ENCODE measurements around the gene FAM20C.

The FAM20C gene

GRCh38 chr7:265998-266850 lies 73.9 kb downstream of the FAM20C start:
- Histone ChIP-seq H3K9ac (ENCODE audit: low read length) (no peak overlapping the region), H3K4me3 (ENCODE audit: low read length) (no peak overlapping the region), H3K4me1 (ENCODE audit: control insufficient read depth, insufficient read depth, low read length) (peaks cover 18% of the 10 kb centered on the region), H3K9me3 (ENCODE audit: control insufficient read depth, low read length) (no peaks in the 10 kb centered on the region), H3K36me3 (ENCODE audit: control insufficient read depth, insufficient read depth, low read length) (no peaks in the 10 kb centered on the region), H3K27me3 (ENCODE audit: control insufficient read depth, insufficient read depth, low read length) (peaks cover 4% of the 10 kb centered on the region)

GRCh38 chr7:266851-267840 lies 74.8 kb downstream of the FAM20C start:
- H3K27me3 ChIP-seq (ENCODE audit: control insufficient read depth, insufficient read depth, low read length) = peaks cover 4% of the 10 kb centered on the region
- H3K36me3 ChIP-seq (ENCODE audit: control insufficient read depth, insufficient read depth, low read length) = no peaks in the 10 kb centered on the region
- no peaks in the 10 kb centered on the region for H3K9me3 ChIP-seq (ENCODE audit: control insufficient read depth, low read length)
- peaks cover 18% of the 10 kb centered on the region for H3K4me1 ChIP-seq (ENCODE audit: control insufficient read depth, insufficient read depth, low read length)
- H3K9ac ChIP-seq (ENCODE audit: low read length) = no peak overlapping the region
- H3K4me3 ChIP-seq (ENCODE audit: low read length) = no peak overlapping the region

GRCh38 chr7:268991-269390 lies 76.6 kb downstream of the FAM20C start:
- Histone ChIP-seq H3K4me1 (ENCODE audit: control insufficient read depth, insufficient read depth, low read length) (peaks cover 17% of the 10 kb centered on the region), H3K4me3 (ENCODE audit: low read length) (no peak overlapping the region), H3K9ac (ENCODE audit: low read length) (no peak overlapping the region), H3K27me3 (ENCODE audit: control insufficient read depth, insufficient read depth, low read length) (peaks cover 4% of the 10 kb centered on the region), H3K9me3 (ENCODE audit: control insufficient read depth, low read length) (no peaks in the 10 kb centered on the region), H3K36me3 (ENCODE audit: control insufficient read depth, insufficient read depth, low read length) (no peaks in the 10 kb centered on the region)

DNA sequence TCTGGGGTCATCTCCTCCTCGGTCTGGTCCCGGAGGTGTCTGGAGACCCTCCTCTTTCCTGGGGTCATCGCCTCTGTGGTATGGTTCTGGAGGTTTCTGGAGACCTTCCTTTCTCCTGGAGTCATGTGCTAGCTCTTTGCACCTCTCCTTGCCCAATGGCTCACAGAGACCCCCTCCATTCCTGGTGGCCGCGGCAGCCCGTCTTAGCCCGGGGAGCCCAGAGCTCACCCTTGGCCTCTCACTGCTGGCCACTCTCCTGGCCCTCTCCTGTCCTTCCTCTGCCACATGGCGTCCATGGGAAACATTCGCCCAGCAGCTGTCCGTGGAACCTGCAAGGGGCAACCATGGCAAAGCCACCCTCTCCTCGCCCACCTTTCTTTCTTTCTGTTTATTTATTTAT lies 77.3 kb downstream of the FAM20C start:
- Histone ChIP-seq H3K4me3 (ENCODE audit: low read length) (no peak overlapping the region), H3K4me1 (ENCODE audit: control insufficient read depth, insufficient read depth, low read length) (peaks cover 10% of the 10 kb centered on the region), H3K9me3 (ENCODE audit: control insufficient read depth, low read length) (no peaks in the 10 kb centered on the region), H3K9ac (ENCODE audit: low read length) (no peak overlapping the region), H3K27me3 (ENCODE audit: control insufficient read depth, insufficient read depth, low read length) (peaks cover 4% of the 10 kb centered on the region), H3K36me3 (ENCODE audit: control insufficient read depth, insufficient read depth, low read length) (no peaks in the 10 kb centered on the region)

DNA sequence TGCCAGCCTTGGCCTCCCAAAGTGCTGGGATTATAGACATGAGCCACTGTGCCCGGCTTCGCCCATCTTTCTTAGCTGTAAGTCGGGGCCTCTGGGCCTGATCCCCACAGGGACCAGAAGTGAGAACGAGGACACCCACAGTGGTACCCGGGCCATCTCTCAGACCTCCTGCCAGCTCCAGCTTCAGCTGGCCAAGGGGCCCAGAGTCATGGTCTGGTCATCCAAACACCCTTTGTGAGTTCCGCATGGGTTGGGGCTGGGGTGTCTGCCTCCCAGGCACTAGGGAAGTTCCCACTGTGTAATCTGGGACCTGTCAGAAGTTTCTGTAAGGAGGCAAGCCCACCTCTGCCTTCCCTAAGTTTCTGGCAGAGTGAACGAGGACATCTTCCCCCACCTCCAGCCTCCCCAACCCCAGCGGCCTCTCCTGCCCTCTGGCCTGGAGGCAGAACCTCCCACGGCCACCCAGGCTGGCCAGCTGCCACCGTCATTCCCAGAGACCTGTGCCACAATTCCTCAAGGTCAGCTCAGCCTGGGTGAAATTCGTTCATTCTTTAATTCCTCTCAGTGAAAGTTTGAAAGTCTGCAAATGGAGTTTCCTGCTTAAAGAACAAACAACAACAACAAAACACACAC lies 78.1 kb downstream of the FAM20C start:
- Histone ChIP-seq H3K9ac (ENCODE audit: low read length) (no peak overlapping the region), H3K4me1 (ENCODE audit: control insufficient read depth, insufficient read depth, low read length) (peaks cover 4% of the 10 kb centered on the region), H3K36me3 (ENCODE audit: control insufficient read depth, insufficient read depth, low read length) (no peaks in the 10 kb centered on the region), H3K4me3 (ENCODE audit: low read length) (no peak overlapping the region), H3K27me3 (ENCODE audit: control insufficient read depth, insufficient read depth, low read length) (peaks cover 4% of the 10 kb centered on the region), H3K9me3 (ENCODE audit: control insufficient read depth, low read length) (no peaks in the 10 kb centered on the region)

- Histone ChIP-seq H3K4me3 (ENCODE audit: low read length) (no peak overlapping the region), H3K4me1 (ENCODE audit: control insufficient read depth, insufficient read depth, low read length) (no peaks in the 10 kb centered on the region), H3K27me3 (ENCODE audit: control insufficient read depth, insufficient read depth, low read length) (peaks cover under 1% of the 10 kb centered on the region), H3K9me3 (ENCODE audit: control insufficient read depth, low read length) (no peaks in the 10 kb centered on the region), H3K9ac (ENCODE audit: low read length) (no peak overlapping the region), H3K36me3 (ENCODE audit: control insufficient read depth, insufficient read depth, low read length) (no peaks in the 10 kb centered on the region)
Observed at GRCh38 chr7:271266-272107, 79.1 kb downstream of the FAM20C start.

DNA sequence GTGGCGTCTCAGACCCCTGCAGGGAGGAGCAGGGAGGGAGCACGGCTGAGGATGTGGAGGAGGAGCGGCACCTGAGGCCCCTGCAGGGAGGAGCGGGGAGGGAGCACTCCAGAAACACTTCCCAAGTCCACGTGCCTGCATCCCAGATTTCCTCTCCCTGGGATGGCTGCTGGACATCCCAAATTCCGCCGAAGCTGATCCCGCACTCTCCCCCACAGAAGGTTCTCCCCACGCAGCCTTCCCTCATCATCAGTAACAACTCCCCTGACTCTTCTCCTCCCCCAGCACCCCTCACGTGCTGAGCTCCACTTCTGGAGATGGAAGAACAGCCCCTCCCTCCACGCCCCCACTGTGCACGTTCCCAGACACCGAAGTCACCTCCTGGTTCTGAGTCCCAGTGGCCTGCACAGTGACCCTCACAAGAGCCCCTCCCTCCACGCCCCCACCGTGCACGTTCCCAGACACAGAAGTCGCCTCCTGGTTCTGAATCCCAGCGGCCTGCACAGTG lies 79.8 kb downstream of the FAM20C start:
- H3K9ac ChIP-seq (ENCODE audit: low read length) = no peak overlapping the region
- H3K36me3 ChIP-seq (ENCODE audit: control insufficient read depth, insufficient read depth, low read length) = no peaks in the 10 kb centered on the region
- H3K27me3 ChIP-seq (ENCODE audit: control insufficient read depth, insufficient read depth, low read length) = no peaks in the 10 kb centered on the region
- no peaks in the 10 kb centered on the region for H3K4me1 ChIP-seq (ENCODE audit: control insufficient read depth, insufficient read depth, low read length)
- H3K4me3 ChIP-seq (ENCODE audit: low read length) = no peak overlapping the region
- no peaks in the 10 kb centered on the region for H3K9me3 ChIP-seq (ENCODE audit: control insufficient read depth, low read length)

GRCh38 chr7:272631-273030 lies 80.3 kb downstream of the FAM20C start:
- Histone ChIP-seq H3K36me3 (ENCODE audit: control insufficient read depth, insufficient read depth, low read length) (no peaks in the 10 kb centered on the region), H3K4me1 (ENCODE audit: control insufficient read depth, insufficient read depth, low read length) (no peaks in the 10 kb centered on the region), H3K9ac (ENCODE audit: low read length) (no peak overlapping the region), H3K4me3 (ENCODE audit: low read length) (no peak overlapping the region), H3K9me3 (ENCODE audit: control insufficient read depth, low read length) (no peaks in the 10 kb centered on the region), H3K27me3 (ENCODE audit: control insufficient read depth, insufficient read depth, low read length) (no peaks in the 10 kb centered on the region)

- Histone ChIP-seq H3K4me3 (ENCODE audit: low read length) (no peak overlapping the region), H3K9ac (ENCODE audit: low read length) (no peak overlapping the region), H3K9me3 (ENCODE audit: control insufficient read depth, low read length) (no peaks in the 10 kb centered on the region), H3K4me1 (ENCODE audit: control insufficient read depth, insufficient read depth, low read length) (no peaks in the 10 kb centered on the region), H3K27me3 (ENCODE audit: control insufficient read depth, insufficient read depth, low read length) (no peaks in the 10 kb centered on the region), H3K36me3 (ENCODE audit: control insufficient read depth, insufficient read depth, low read length) (no peaks in the 10 kb centered on the region)
Observed at GRCh38 chr7:273327-273726, 81.0 kb downstream of the FAM20C start.

DNA sequence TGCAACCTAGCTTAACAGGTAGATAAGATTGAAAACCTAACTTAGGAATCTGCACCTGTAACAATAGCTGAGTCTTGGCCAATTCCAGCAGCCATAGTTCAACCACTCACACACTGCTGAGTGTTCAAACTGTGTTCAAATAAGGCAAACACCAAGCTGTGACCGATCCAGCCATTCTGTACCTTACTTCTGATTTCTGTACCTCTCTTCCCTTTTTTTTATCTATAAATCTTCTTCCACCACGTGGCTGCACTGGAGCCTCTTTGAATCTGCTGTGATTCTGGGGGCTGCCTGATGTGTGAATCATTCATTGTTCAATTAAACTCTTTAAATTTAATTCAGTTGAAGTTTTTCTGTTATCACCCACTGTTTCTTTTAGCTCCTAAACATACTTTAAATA lies 81.9 kb downstream of the FAM20C start:
- no peaks in the 10 kb centered on the region for H3K9me3 ChIP-seq (ENCODE audit: control insufficient read depth, low read length)
- no peak overlapping the region for H3K4me3 ChIP-seq (ENCODE audit: low read length)
- H3K27me3 ChIP-seq (ENCODE audit: control insufficient read depth, insufficient read depth, low read length) = no peaks in the 10 kb centered on the region
- no peaks in the 10 kb centered on the region for H3K36me3 ChIP-seq (ENCODE audit: control insufficient read depth, insufficient read depth, low read length)
- H3K9ac ChIP-seq (ENCODE audit: low read length) = no peak overlapping the region
- no peaks in the 10 kb centered on the region for H3K4me1 ChIP-seq (ENCODE audit: control insufficient read depth, insufficient read depth, low read length)

GRCh38 chr7:276230-276835 lies 84.0 kb downstream of the FAM20C start:
- Histone ChIP-seq H3K36me3 (ENCODE audit: control insufficient read depth, insufficient read depth, low read length) (no peaks in the 10 kb centered on the region), H3K27me3 (ENCODE audit: control insufficient read depth, insufficient read depth, low read length) (peaks cover 8% of the 10 kb centered on the region), H3K4me3 (ENCODE audit: low read length) (no peak overlapping the region), H3K9ac (ENCODE audit: low read length) (no peak overlapping the region), H3K4me1 (ENCODE audit: control insufficient read depth, insufficient read depth, low read length) (no peaks in the 10 kb centered on the region), H3K9me3 (ENCODE audit: control insufficient read depth, low read length) (no peaks in the 10 kb centered on the region)

All from mucosa of stomach (tissue), 1 donor.